Gastrocnemius medialis (tissue), 4 donors: ENCODE measurements around the gene UCN3.

ENCODE experiments used
- POLR2A ChIP-seq, 2 donors: fragments of 450-650 bp; IDR thresholded peaks; one replicate each; pipeline ENCODE4 v1.6.1; 2017; ENCODE audit warnings: antibody characterized with exemption in 2 of 2, mild to moderate bottlenecking in 2 of 2, moderate library complexity in 2 of 2
- TF ChIP-seq, protein P1 (sequence below), 5 experiments: fragments of 450-650 bp in 3 of 5; fragments of 200-600 bp in 2 of 5; sonication (generic) in 2 of 5; IDR thresholded peaks in 4 of 5; conservative IDR thresholded peaks in 1 of 5; 1 replicate in 4 of 5; 2 replicates in 1 of 5; pipeline ENCODE4 v1.5.1; 2016 to 2019; ENCODE audit warnings: antibody characterized with exemption in 5 of 5, mild to moderate bottlenecking in 3 of 5, moderate library complexity in 3 of 5

- TF ChIP-seq, protein P1, sequence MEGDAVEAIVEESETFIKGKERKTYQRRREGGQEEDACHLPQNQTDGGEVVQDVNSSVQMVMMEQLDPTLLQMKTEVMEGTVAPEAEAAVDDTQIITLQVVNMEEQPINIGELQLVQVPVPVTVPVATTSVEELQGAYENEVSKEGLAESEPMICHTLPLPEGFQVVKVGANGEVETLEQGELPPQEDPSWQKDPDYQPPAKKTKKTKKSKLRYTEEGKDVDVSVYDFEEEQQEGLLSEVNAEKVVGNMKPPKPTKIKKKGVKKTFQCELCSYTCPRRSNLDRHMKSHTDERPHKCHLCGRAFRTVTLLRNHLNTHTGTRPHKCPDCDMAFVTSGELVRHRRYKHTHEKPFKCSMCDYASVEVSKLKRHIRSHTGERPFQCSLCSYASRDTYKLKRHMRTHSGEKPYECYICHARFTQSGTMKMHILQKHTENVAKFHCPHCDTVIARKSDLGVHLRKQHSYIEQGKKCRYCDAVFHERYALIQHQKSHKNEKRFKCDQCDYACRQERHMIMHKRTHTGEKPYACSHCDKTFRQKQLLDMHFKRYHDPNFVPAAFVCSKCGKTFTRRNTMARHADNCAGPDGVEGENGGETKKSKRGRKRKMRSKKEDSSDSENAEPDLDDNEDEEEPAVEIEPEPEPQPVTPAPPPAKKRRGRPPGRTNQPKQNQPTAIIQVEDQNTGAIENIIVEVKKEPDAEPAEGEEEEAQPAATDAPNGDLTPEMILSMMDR (IDR thresholded peaks at IDR 0.05 in 4 of 5, conservative IDR thresholded peaks at IDR 0.05 in 1 of 5), result no peak
- TF ChIP-seq POLR2A (IDR thresholded peaks at IDR 0.05), result no peak
Observed at GRCh38 chr10:5402798-5403197, 38.0 kb downstream of the UCN3 start.
